HEK293 (cell line): ENCODE results near the gene ZNF48.

Experiments
- GLI2 ChIP-seq: fragments of 450-650 bp; formaldehyde crosslinking; IDR thresholded peaks from 2 replicates; pipeline ENCODE4; 2017; ENCODE audit warnings: missing biosample characterization, missing genetic modification characterization, low read depth, borderline replicate concordance
- MYNN ChIP-seq: fragments of 450-650 bp; formaldehyde crosslinking; IDR thresholded peaks from 2 replicates; pipeline ENCODE4 v1.5.1; 2016; ENCODE audit warnings: missing biosample characterization, missing genetic modification characterization, borderline replicate concordance
- RBAK ChIP-seq: fragments of 450-650 bp; formaldehyde crosslinking; IDR thresholded peaks from 2 replicates; pipeline ENCODE4 v1.5.1; 2016; ENCODE audit warnings: missing biosample characterization, missing genetic modification characterization
- SCRT2 ChIP-seq: fragments of 450-650 bp; formaldehyde crosslinking; IDR thresholded peaks from 2 replicates; pipeline ENCODE4 v1.5.1; 2016; ENCODE audit warnings: missing biosample characterization, missing genetic modification characterization
- SP2 ChIP-seq: fragments of 450-650 bp; formaldehyde crosslinking; IDR thresholded peaks from 2 replicates; pipeline ENCODE4 v1.5.1; 2016; ENCODE audit warnings: missing biosample characterization, missing genetic modification characterization
- SP3 ChIP-seq: fragments of 450-650 bp; formaldehyde crosslinking; IDR thresholded peaks from 2 replicates; pipeline ENCODE4 v1.5.1; 2016; ENCODE audit warnings: missing biosample characterization, missing genetic modification characterization
- TCF7L2 ChIP-seq: IDR thresholded peaks from 2 replicates; pipeline ENCODE4 v1.6.1; 2011; ENCODE audit warnings: low read depth, mild to moderate bottlenecking, inconsistent platforms, low read length, moderate library complexity, borderline replicate concordance
- TRIM28 ChIP-seq: IDR thresholded peaks from 2 replicates; pipeline ENCODE4 v1.6.1; 2011; ENCODE audit warnings: low read length, control low read depth, borderline replicate concordance
- YY2 ChIP-seq: fragments of 450-650 bp; formaldehyde crosslinking; IDR thresholded peaks from 2 replicates; pipeline ENCODE4 v1.5.1; 2016; ENCODE audit warnings: missing biosample characterization, missing genetic modification characterization
- ZBTB1 ChIP-seq: fragments of 450-650 bp; formaldehyde crosslinking; IDR thresholded peaks from 2 replicates; pipeline ENCODE4 v1.5.1; 2016; ENCODE audit warnings: missing biosample characterization, missing genetic modification characterization
- ZBTB8A ChIP-seq: fragments of 450-650 bp; formaldehyde crosslinking; IDR thresholded peaks from 2 replicates; pipeline ENCODE4 v1.5.1; 2016; ENCODE audit warnings: missing biosample characterization, missing genetic modification characterization
- ZFHX2 ChIP-seq: fragments of 450-650 bp; formaldehyde crosslinking; conservative IDR thresholded peaks from 2 replicates; pipeline ENCODE4 v1.5.1; 2016; ENCODE audit warnings: missing biosample characterization, missing genetic modification characterization
- ZFP37 ChIP-seq: fragments of 450-650 bp; formaldehyde crosslinking; IDR thresholded peaks from 2 replicates; pipeline ENCODE4 v1.5.1; 2016; ENCODE audit warnings: missing biosample characterization, missing genetic modification characterization
- ZFP69B ChIP-seq: fragments of 450-650 bp; formaldehyde crosslinking; IDR thresholded peaks from 2 replicates; pipeline ENCODE4 v1.5.1; 2016; ENCODE audit warnings: missing biosample characterization, missing genetic modification characterization
- ZIC2 ChIP-seq: fragments of 450-650 bp; formaldehyde crosslinking; IDR thresholded peaks from 2 replicates; pipeline ENCODE4 v1.5.1; 2016; ENCODE audit warnings: missing biosample characterization, missing genetic modification characterization
- ZNF10 ChIP-seq: fragments of 450-650 bp; formaldehyde crosslinking; IDR thresholded peaks from 2 replicates; pipeline ENCODE4 v1.5.1; 2017; ENCODE audit warnings: missing biosample characterization, missing genetic modification characterization
- ZNF221 ChIP-seq: fragments of 450-650 bp; formaldehyde crosslinking; IDR thresholded peaks from 2 replicates; pipeline ENCODE4 v1.5.1; 2017; ENCODE audit warnings: missing biosample characterization, missing genetic modification characterization, borderline replicate concordance
- ZNF239 ChIP-seq: fragments of 450-650 bp; formaldehyde crosslinking; IDR thresholded peaks from 2 replicates; pipeline ENCODE4 v1.5.1; 2016; ENCODE audit warnings: missing biosample characterization, missing genetic modification characterization
- ZNF324 ChIP-seq: fragments of 450-650 bp; formaldehyde crosslinking; IDR thresholded peaks from 2 replicates; pipeline ENCODE4 v1.5.1; 2016; ENCODE audit warnings: missing biosample characterization, missing genetic modification characterization
- ZNF473 ChIP-seq: fragments of 450-650 bp; formaldehyde crosslinking; IDR thresholded peaks from 2 replicates; pipeline ENCODE4 v1.5.1; 2017; ENCODE audit warnings: missing biosample characterization, missing genetic modification characterization
- ZNF513 ChIP-seq: fragments of 450-650 bp; IDR thresholded peaks from 2 replicates; pipeline ENCODE4 v1.5.1; 2018; ENCODE audit warnings: missing biosample characterization, missing genetic modification characterization
- ZNF530 ChIP-seq: fragments of 450-650 bp; formaldehyde crosslinking; IDR thresholded peaks from 2 replicates; pipeline ENCODE4 v1.5.1; 2016; ENCODE audit warnings: low read depth, missing biosample characterization, missing genetic modification characterization
- ZNF548 ChIP-seq: fragments of 450-650 bp; formaldehyde crosslinking; IDR thresholded peaks from 2 replicates; pipeline ENCODE4 v1.5.1; 2016; ENCODE audit warnings: missing biosample characterization, missing genetic modification characterization
- ZNF555 ChIP-seq: fragments of 450-650 bp; formaldehyde crosslinking; conservative IDR thresholded peaks from 2 replicates; pipeline ENCODE4 v1.5.1; 2017; ENCODE audit warnings: missing biosample characterization, mild to moderate bottlenecking, missing genetic modification characterization, inconsistent platforms
- ZNF571 ChIP-seq: fragments of 450-650 bp; formaldehyde crosslinking; IDR thresholded peaks from 2 replicates; pipeline ENCODE4 v1.5.0; 2017; ENCODE audit warnings: missing biosample characterization, missing genetic modification characterization
- ZNF610 ChIP-seq: fragments of 450-650 bp; formaldehyde crosslinking; IDR thresholded peaks from 2 replicates; pipeline ENCODE4 v1.5.1; 2016; ENCODE audit warnings: missing biosample characterization, missing genetic modification characterization, borderline replicate concordance
- ZNF626 ChIP-seq: fragments of 450-650 bp; sonication (Bioruptor Pico); formaldehyde crosslinking; IDR thresholded peaks from 2 replicates; pipeline ENCODE4 v1.5.1; 2018; ENCODE audit warnings: missing biosample characterization, missing genetic modification characterization, inconsistent platforms
- ZNF629 ChIP-seq: fragments of 450-650 bp; formaldehyde crosslinking; IDR thresholded peaks from 2 replicates; pipeline ENCODE4 v1.5.1; 2017; ENCODE audit warnings: missing biosample characterization, missing genetic modification characterization
- ZNF664 ChIP-seq: fragments of 450-650 bp; formaldehyde crosslinking; IDR thresholded peaks from 2 replicates; pipeline ENCODE4 v1.5.1; 2016; ENCODE audit warnings: missing biosample characterization, missing genetic modification characterization
- TF ChIP-seq, protein P1 (sequence below): fragments of 450-650 bp; formaldehyde crosslinking; IDR thresholded peaks from 2 replicates; pipeline ENCODE4 v1.5.1; 2017; ENCODE audit warnings: missing biosample characterization, missing genetic modification characterization
- TF ChIP-seq, protein P2 (sequence below): fragments of 450-650 bp; formaldehyde crosslinking; IDR thresholded peaks from 2 replicates; pipeline ENCODE4 v1.5.1; 2016; ENCODE audit warnings: missing biosample characterization, missing genetic modification characterization
- TF ChIP-seq, protein P3 (sequence below): fragments of 450-650 bp; formaldehyde crosslinking; IDR thresholded peaks from 2 replicates; pipeline ENCODE4 v1.5.1; 2016; ENCODE audit warnings: missing biosample characterization, missing genetic modification characterization
- TF ChIP-seq, protein P4 (sequence below): fragments of 450-650 bp; formaldehyde crosslinking; IDR thresholded peaks from 2 replicates; pipeline ENCODE4 v1.5.1; 2016; ENCODE audit warnings: missing biosample characterization, missing genetic modification characterization

ZNF48 gene

GRCh38 chr16:30378236-30379157, 16.7 kb upstream of the ZNF48 start (continued):
- TF ChIP-seq ZNF530 (tag by site-specific recombination) (no peak), MYNN (tag by site-specific recombination) (no peak), SP2 (tag by site-specific recombination) (peak; percentile 97), ZNF10 (tag by site-specific recombination) (no peak; the same call in 1 of the 2 replicates), TRIM28 (peak; percentile 83; the same call in 1 of the 2 replicates), ZFP69B (tag by site-specific recombination) (no peak), SCRT2 (tag by site-specific recombination) (no peak), ZBTB1 (tag by site-specific recombination) (no peak), ZNF221 (no peak), ZNF664 (tag by site-specific recombination) (no peak), ZNF473 (no peak), ZNF239 (tag by site-specific recombination) (peak; percentile 47; the same call in 1 of the 2 replicates), ZNF629 (tag by site-specific recombination) (no peak), ZNF324 (tag by site-specific recombination) (peak; percentile 89; the same call in 1 of the 2 replicates), ZNF555 (no peak), ZNF571 (no peak), RBAK (tag by site-specific recombination) (no peak), GLI2 (tag by site-specific recombination) (no peak), ZIC2 (tag by site-specific recombination) (peak; percentile 86), ZNF513 (tag by site-specific recombination) (no peak), ZFHX2 (tag by site-specific recombination) (no peak), ZNF610 (peak; percentile 93), ZNF548 (tag by site-specific recombination) (no peak), ZNF626 (tag by site-specific recombination) (no peak), TCF7L2 (no peak), ZFP37 (tag by site-specific recombination) (no peak), ZBTB8A (tag by site-specific recombination) (peak; percentile 91), YY2 (tag by site-specific recombination) (no peak), SP3 (tag by site-specific recombination) (peak; percentile 94)
- TF ChIP-seq, protein P1, sequence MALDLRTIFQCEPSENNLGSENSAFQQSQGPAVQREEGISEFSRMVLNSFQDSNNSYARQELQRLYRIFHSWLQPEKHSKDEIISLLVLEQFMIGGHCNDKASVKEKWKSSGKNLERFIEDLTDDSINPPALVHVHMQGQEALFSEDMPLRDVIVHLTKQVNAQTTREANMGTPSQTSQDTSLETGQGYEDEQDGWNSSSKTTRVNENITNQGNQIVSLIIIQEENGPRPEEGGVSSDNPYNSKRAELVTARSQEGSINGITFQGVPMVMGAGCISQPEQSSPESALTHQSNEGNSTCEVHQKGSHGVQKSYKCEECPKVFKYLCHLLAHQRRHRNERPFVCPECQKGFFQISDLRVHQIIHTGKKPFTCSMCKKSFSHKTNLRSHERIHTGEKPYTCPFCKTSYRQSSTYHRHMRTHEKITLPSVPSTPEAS (tag by site-specific recombination) = no peak
- TF ChIP-seq, protein P2, sequence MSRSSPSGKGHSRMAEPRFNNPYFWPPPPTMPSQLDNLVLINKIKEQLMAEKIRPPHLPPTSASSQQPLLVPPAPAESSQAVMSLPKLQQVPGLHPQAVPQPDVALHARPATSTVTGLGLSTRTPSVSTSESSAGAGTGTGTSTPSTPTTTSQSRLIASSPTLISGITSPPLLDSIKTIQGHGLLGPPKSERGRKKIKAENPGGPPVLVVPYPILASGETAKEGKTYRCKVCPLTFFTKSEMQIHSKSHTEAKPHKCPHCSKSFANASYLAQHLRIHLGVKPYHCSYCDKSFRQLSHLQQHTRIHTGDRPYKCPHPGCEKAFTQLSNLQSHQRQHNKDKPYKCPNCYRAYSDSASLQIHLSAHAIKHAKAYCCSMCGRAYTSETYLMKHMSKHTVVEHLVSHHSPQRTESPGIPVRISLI (tag by site-specific recombination) = no peak
- TF ChIP-seq, protein P3, sequence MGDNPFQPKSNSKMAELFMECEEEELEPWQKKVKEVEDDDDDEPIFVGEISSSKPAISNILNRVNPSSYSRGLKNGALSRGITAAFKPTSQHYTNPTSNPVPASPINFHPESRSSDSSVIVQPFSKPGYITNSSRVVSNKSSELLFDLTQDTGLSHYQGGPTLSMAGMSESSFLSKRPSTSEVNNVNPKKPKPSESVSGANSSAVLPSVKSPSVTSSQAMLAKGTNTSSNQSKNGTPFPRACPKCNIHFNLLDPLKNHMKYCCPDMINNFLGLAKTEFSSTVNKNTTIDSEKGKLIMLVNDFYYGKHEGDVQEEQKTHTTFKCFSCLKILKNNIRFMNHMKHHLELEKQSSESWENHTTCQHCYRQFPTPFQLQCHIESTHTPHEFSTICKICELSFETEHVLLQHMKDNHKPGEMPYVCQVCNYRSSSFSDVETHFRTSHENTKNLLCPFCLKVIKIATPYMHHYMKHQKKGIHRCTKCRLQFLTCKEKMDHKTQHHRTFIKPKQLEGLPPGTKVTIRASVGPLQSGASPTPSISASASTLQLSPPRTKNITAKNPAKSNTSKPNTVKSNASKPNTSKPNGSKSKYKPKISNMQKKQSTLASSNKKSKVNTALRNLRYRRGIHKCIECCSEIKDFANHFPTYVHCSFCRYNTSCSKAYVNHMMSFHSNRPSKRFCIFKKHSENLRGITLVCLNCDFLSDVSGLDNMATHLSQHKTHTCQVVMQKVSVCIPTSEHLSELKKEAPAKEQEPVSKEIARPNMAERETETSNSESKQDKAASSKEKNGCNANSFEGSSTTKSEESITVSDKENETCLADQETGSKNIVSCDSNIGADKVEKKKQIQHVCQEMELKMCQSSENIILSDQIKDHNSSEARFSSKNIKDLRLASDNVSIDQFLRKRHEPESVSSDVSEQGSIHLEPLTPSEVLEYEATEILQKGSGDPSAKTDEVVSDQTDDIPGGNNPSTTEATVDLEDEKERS (tag by site-specific recombination) = no peak
- TF ChIP-seq, protein P4, sequence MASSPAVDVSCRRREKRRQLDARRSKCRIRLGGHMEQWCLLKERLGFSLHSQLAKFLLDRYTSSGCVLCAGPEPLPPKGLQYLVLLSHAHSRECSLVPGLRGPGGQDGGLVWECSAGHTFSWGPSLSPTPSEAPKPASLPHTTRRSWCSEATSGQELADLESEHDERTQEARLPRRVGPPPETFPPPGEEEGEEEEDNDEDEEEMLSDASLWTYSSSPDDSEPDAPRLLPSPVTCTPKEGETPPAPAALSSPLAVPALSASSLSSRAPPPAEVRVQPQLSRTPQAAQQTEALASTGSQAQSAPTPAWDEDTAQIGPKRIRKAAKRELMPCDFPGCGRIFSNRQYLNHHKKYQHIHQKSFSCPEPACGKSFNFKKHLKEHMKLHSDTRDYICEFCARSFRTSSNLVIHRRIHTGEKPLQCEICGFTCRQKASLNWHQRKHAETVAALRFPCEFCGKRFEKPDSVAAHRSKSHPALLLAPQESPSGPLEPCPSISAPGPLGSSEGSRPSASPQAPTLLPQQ (tag by site-specific recombination) = peak; percentile 73
